ENCODE data around the gene NEGR1. TPM values are rescaled to one million over a fixed set of nuclear protein-coding genes. Genes with fewer than 3 reads are reported as not detected.

Gene NEGR1
- total RNA-seq, 1 experiment from 2014 or later, result not detected

GRCh38 chr1:71738256-71738655 lies 544.1 kb downstream of the NEGR1 start:
- DNase-seq (ENCODE audit: low read depth, low spot score), result no peak
- in situ Hi-C loops (cut with HindIII; ENCODE audit: low pct_unique_long_range_greater_than_20kb, low sequenced_read_pairs), result no loop called here

DNA sequence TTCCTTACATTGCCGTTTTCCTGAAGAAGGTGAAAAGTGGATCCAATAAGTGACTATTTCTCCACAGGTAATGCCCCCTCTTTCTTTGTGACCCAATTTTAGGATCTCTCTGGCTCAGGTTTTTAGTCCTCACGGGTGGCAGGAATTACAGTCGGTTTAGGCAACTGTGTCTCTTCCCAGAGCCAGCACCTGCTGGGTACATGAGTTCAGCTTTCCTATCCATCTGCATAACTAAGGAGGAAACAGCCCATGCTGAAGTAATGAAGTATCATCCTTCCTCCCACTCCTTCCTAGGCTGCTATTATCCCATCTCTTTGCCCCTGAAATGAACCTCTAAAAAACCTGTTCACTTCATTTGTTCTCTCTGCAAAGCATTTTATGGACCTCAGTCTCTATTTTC lies 544.6 kb downstream of the NEGR1 start:
- in situ Hi-C loops (cut with HindIII; ENCODE audit: low pct_unique_long_range_greater_than_20kb, low sequenced_read_pairs), result no loop called here
- no peak for DNase-seq (ENCODE audit: low read depth, low spot score)

- in situ Hi-C loops (cut with HindIII; ENCODE audit: low pct_unique_long_range_greater_than_20kb, low sequenced_read_pairs), result no loop called here
- no peak for DNase-seq (ENCODE audit: low read depth, low spot score)
Observed at GRCh38 chr1:71733121-71733520, 549.2 kb downstream of the NEGR1 start.

DNA sequence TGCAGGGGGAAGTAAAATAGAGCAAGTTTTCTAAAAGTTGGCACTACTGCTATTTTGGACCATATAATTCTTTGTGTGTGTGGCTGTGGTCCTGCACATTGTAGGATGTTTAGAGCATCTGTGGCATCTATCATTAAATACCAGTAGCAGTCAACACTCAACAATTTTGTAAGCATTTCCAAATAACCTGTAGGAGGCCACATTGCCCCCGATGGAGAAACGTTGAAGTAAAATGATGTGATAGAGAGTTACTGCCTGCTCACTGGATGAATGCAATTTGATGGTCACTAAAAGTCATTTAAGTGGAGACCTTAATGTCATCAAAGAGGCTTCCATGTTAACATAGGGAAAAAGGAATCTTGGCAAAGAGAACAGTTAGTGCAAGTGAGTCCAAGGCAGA lies 560.8 kb downstream of the NEGR1 start:
- DNase-seq (ENCODE audit: low read depth, low spot score), result peak; percentile 13
- in situ Hi-C loops (cut with HindIII; ENCODE audit: low pct_unique_long_range_greater_than_20kb, low sequenced_read_pairs), result no loop called here

DNA sequence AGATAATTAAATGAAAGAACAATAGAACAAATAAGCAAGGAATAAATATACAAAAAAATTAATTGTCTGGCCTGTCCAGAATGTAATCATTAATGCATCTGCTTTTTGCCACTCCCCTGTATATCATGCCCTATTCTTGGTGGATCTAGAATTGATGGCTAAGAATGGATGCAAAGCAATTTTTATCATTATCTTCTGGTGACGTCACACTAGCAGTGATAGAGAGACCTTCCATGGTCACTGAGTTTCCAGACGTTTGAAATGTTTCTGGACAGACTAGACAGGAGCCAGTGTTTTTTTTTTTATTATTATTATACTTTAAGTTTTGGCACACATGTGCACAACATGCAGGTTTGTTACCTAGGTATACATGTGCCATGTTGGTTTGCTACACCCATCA lies 563.0 kb downstream of the NEGR1 start:
- DNase-seq (ENCODE audit: low read depth, low spot score), result no peak
- in situ Hi-C loops (cut with HindIII; ENCODE audit: low pct_unique_long_range_greater_than_20kb, low sequenced_read_pairs), result no loop called here

- in situ Hi-C loops (cut with HindIII; ENCODE audit: low pct_unique_long_range_greater_than_20kb, low sequenced_read_pairs), result no loop called here
- no peak for DNase-seq (ENCODE audit: low read depth, low spot score)
Observed at GRCh38 chr1:71717186-71717585, 565.2 kb downstream of the NEGR1 start.

DNA sequence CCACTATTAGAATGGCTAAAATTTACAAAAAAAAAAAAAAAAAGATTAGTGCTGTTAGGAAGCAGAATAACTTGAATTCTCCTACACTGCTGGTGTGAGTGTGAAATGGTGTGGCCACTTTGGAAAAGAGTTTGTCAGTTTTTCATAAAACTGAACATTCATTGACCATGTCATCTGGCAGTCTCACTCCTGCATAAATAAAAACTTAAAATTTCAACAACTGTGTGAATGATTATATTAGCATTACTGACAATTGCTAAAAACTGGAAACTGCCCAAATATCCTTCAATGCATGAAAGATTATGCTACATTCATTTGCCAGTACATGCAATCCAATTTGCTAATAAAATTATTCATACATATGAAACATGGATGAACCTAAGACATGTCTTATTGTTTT lies 570.9 kb downstream of the NEGR1 start:
- no peak for DNase-seq (ENCODE audit: low read depth, low spot score)
- in situ Hi-C loops (cut with HindIII; ENCODE audit: low pct_unique_long_range_greater_than_20kb, low sequenced_read_pairs), result no loop called here

- in situ Hi-C loops (cut with HindIII; ENCODE audit: low pct_unique_long_range_greater_than_20kb, low sequenced_read_pairs), result no loop called here
- DNase-seq (ENCODE audit: low read depth, low spot score), result no peak
Observed at GRCh38 chr1:71706029-71706671, 576.2 kb downstream of the NEGR1 start.

- in situ Hi-C loops (cut with HindIII; ENCODE audit: low pct_unique_long_range_greater_than_20kb, low sequenced_read_pairs), result no loop called here
- DNase-seq (ENCODE audit: low read depth, low spot score), result no peak
Observed at GRCh38 chr1:71698186-71698585, 584.2 kb downstream of the NEGR1 start.

GRCh38 chr1:71695821-71696220 lies 586.5 kb downstream of the NEGR1 start:
- no peak for DNase-seq (ENCODE audit: low read depth, low spot score)
- in situ Hi-C loops (cut with HindIII; ENCODE audit: low pct_unique_long_range_greater_than_20kb, low sequenced_read_pairs), result no loop called here

DNA sequence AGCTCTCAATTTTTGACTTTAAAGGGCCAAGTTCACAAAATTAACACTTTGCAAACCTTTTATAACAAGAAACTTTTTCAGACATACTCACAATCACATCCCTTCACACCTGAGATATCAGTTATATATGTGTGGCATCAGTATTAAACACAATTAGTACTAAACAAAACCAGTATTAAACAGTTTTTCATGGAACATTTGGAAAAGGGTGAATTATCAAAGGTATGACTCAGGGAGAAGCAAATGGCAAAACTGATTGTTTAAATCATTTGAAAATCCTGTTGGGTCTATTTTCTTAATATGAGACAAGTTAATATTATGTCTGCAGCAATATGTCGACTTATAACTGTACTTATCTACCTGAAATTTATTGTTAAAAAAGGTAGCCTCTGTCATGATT lies 587.3 kb downstream of the NEGR1 start:
- in situ Hi-C loops (cut with HindIII; ENCODE audit: low pct_unique_long_range_greater_than_20kb, low sequenced_read_pairs), result no loop called here
- DNase-seq (ENCODE audit: low read depth, low spot score), result no peak

- in situ Hi-C loops (cut with HindIII; ENCODE audit: low pct_unique_long_range_greater_than_20kb, low sequenced_read_pairs), result no loop called here
- DNase-seq (ENCODE audit: low read depth, low spot score), result no peak
Observed at GRCh38 chr1:71693581-71693980, 588.8 kb downstream of the NEGR1 start.

- no peak for DNase-seq (ENCODE audit: low read depth, low spot score)
- in situ Hi-C loops (cut with HindIII; ENCODE audit: low pct_unique_long_range_greater_than_20kb, low sequenced_read_pairs), result no loop called here
Observed at GRCh38 chr1:71689635-71690034, 592.7 kb downstream of the NEGR1 start.

- in situ Hi-C loops (cut with HindIII; ENCODE audit: low pct_unique_long_range_greater_than_20kb, low sequenced_read_pairs), result no loop called here
- DNase-seq (ENCODE audit: low read depth, low spot score), result no peak
Observed at GRCh38 chr1:71687376-71687775, 595.0 kb downstream of the NEGR1 start.

- in situ Hi-C loops (cut with HindIII; ENCODE audit: low pct_unique_long_range_greater_than_20kb, low sequenced_read_pairs), result no loop called here
Observed at GRCh38 chr1:71676979-71677925, 605.1 kb downstream of the NEGR1 start.

DNA sequence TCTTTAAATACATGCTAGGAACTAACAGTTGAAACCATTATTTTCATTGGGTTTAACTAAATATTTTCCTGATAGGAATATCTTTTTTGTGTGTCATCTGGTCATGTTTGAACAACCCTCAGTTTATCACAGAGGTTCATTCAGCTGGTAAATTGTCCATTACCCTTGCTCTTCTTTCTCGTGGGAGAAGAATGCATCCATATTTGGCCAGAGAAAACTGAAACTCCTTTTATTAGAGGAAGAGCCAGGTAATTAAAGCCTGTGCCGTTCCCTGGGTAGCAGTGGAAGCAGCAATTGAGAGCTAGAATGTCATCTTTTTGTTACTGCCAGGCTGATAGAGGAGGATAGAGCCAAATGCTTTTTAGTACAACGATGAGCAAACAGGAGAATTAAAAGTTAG lies 614.3 kb downstream of the NEGR1 start:
- in situ Hi-C loops (cut with HindIII; ENCODE audit: low pct_unique_long_range_greater_than_20kb, low sequenced_read_pairs), result no loop called here
- DNase-seq (ENCODE audit: low read depth, low spot score), result no peak

More at GRCh38 chr1:71676979-71677925, 605.1 kb downstream of the NEGR1 start:
- DNase-seq (ENCODE audit: low read depth, low spot score), result no peak

DNA sequence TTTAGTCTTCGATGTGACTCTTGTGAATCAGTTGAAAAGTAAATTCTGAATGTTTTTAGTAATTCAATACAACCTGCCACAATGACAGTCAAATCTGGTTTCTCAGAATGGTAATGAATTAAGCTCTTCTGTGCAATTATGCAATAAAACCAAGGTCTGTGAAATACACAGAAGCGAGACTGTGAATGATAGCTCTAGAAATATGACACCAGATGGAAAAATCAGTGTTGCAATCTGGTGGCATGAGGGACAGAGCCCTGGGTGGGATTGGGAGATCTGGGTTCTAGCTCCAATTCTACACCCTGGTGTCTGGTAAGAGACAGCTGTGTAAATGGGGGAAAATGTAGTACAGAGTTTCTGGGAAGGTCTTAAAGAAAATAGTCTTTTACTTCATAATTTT lies 615.1 kb downstream of the NEGR1 start:
- in situ Hi-C loops (cut with HindIII; ENCODE audit: low pct_unique_long_range_greater_than_20kb, low sequenced_read_pairs), result no loop called here

DNA sequence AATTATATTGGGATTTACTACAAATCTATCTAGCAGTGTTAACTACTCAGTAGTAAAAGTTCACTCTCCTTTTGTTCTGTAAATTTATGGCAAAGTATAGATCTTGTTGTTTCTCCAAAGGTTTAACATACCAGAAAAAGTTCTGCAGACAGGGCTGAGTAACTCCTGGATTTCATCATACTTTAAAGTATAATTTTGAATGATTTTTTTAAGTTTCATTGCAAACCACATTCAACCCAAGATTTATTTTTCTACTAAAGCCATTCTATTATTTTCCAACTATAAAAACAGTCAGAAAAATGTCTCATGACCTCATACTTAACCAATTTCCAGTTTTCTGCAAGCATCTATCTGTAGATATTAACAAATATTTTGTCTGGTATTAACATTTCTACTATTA lies 615.7 kb downstream of the NEGR1 start:
- in situ Hi-C loops (cut with HindIII; ENCODE audit: low pct_unique_long_range_greater_than_20kb, low sequenced_read_pairs), result no loop called here
- no peak for DNase-seq (ENCODE audit: low read depth, low spot score)

More for the DNA sequence above, 615.1 kb downstream of the NEGR1 start:
- no peak for DNase-seq (ENCODE audit: low read depth, low spot score)

DNA sequence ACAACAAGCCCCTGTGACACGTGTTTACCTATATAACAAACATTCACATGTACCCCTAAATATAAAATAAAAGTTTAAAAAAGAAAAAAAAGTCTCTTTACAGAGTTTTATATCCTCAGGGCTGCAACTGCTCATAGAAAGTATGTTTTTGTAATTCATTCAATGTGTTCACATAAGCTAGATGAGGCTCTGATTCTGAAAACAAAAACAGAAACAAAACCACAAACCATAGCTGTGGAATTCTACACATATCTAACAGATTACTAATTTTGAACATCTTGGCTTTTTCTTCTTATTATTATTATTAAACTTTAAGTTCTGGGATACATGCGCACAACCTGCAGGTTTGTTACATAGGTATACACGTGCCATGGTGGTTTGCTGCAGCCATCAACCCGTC lies 621.9 kb downstream of the NEGR1 start:
- no peak for DNase-seq (ENCODE audit: low read depth, low spot score)
- in situ Hi-C loops (cut with HindIII; ENCODE audit: low pct_unique_long_range_greater_than_20kb, low sequenced_read_pairs), result no loop called here

Measured in SK-MEL-5 (cell line).